ENCODE results near the gene PDILT.

- TF ChIP-seq POLR2AphosphoS5 (IDR thresholded peaks at IDR 0.05; ENCODE audit: insufficient read depth, low read depth, low read length) = no peak
- no peak for TF ChIP-seq EZH2 (IDR thresholded peaks at IDR 0.05; ENCODE audit: borderline replicate concordance, low read depth, low read length, severe bottlenecking)
- TF ChIP-seq, protein P1, sequence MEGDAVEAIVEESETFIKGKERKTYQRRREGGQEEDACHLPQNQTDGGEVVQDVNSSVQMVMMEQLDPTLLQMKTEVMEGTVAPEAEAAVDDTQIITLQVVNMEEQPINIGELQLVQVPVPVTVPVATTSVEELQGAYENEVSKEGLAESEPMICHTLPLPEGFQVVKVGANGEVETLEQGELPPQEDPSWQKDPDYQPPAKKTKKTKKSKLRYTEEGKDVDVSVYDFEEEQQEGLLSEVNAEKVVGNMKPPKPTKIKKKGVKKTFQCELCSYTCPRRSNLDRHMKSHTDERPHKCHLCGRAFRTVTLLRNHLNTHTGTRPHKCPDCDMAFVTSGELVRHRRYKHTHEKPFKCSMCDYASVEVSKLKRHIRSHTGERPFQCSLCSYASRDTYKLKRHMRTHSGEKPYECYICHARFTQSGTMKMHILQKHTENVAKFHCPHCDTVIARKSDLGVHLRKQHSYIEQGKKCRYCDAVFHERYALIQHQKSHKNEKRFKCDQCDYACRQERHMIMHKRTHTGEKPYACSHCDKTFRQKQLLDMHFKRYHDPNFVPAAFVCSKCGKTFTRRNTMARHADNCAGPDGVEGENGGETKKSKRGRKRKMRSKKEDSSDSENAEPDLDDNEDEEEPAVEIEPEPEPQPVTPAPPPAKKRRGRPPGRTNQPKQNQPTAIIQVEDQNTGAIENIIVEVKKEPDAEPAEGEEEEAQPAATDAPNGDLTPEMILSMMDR (IDR thresholded peaks at IDR 0.05; ENCODE audit: extremely low read depth in 1 of 2, insufficient read depth in 1 of 2, low read depth in 1 of 2, low read length in 2 of 2) = no peak
- no peak for TF ChIP-seq POLR2A (IDR thresholded peaks at IDR 0.05; ENCODE audit: low read depth, low read length)
- no peak for TF ChIP-seq JUN (IDR thresholded peaks at IDR 0.05; ENCODE audit: borderline replicate concordance, insufficient read depth, insufficient read length, low read depth)
- no peak for TF ChIP-seq MAX (IDR thresholded peaks at IDR 0.05; ENCODE audit: insufficient read depth, insufficient read length)
- TF ChIP-seq FOS (IDR thresholded peaks at IDR 0.05; ENCODE audit: borderline replicate concordance, insufficient read depth, low read length) = no peak
- TF ChIP-seq GATA2 (IDR thresholded peaks at IDR 0.05; ENCODE audit: insufficient read depth, insufficient read length, low read depth, low read length) = no peak
- no peak for TF ChIP-seq MYC (IDR thresholded peaks at IDR 0.05; ENCODE audit: low read depth, low read length)
These were observed 79.5 kb downstream of the PDILT start for GRCh38 chr16:20325005-20325404.

Data from endothelial cell of umbilical vein (primary cell).